CD1c-positive myeloid dendritic cell (primary cell): ENCODE results near the gene CLDN34.

Experiments used
- DNase-seq: peaks from one replicate; pipeline ENCODE4 v3.0.0-alpha.2; 2016; ENCODE audit errors: extremely low spot score

CLDN34 gene

DNA sequence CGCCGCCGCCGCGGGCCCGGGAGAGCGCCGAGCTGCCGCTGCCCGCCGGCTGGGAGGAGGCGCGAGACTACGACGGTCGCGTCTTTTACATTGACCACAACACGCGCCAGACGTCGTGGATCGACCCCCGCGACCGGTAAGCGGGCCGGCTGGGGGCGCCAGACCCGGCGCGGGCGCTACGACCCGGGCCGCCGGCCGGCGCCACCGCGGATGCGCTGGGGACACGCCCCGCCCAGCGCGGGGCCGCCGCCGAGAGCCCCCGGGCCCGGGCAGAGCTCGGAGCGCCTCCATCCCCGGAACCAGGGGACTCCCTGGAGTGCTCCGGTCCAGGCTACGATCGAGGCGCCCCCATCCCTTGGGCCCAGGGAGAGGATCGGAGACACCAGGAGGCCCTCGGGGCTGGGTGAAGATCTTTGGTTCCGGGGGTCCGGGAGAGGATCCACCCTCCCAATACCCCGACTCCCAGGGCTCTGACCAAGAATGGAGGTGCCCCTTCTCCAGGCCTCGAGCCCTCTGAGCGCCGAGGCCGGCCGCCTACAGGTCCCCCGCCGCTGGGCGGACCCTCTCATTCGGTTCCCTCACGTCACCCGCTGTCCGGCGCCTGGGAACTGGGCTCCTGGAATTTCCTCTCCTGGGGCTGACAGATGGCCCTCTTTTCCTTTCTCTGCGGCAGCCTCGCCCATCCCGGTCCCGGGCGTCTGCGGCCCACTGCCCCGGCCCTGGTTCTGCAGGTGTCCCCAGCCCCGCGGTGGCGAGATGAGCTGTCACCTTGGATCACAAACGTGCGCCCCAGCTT lies 48.8 kb downstream of the CLDN34 start:
- no peak for DNase-seq

DNA sequence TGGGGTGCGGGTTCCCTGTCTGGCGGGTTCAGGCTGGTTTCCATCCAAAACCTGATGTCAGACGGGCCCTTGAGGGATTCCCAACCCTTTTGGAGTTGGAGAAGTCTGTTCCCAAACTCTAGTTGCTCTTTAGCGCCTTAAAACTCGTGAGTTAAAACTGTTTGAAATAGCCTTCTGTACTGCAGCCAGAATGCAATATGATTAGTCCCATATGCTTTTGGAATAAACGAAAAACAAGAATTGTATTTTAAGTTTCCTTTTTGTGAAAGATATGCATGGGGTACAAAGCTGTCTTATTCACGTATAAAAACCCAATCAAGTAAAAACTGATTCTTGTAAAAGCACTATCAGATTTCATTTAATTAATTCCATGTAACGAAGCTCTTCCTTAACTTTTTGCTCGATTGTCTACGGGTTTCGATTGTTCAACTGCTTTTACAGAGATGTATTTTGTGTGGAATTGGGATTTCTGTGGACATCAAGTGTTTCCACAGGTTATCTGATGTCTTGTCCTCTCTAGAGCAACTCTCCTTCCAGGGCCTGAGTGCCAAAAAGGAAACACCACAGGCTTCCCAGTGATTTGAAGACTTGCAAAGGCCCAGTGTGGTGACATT lies 49.5 kb downstream of the CLDN34 start:
- DNase-seq = no peak

DNA sequence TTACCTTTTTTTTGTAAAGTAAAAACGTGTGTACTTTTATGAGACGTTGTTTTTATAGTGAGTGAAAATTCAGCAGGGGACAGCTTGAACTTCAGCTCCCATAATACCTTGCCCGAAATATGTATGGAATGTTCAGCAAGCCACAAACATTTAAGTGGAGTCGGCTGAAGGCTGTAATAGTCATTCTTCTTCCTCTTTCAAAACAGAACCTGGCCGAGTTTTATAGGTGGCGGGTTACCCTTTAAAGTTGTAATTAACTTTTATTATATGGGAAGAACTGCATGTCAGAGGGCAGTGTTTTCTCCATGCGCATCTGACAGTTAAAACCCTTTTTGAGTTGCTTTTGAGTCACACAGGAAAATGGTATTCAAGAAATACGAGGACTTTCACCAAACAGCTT lies 50.7 kb downstream of the CLDN34 start:
- DNase-seq = no peak
